ENCODE results near the gene C16orf96. TPM values are rescaled to one million over a fixed set of nuclear protein-coding genes. Genes with fewer than 3 reads are reported as not detected.

Gene C16orf96
- total and polyA plus RNA-seq, 2 donors (not counting 1 experiment from before 2014, with no cell fraction given), result 0.31 to 0.79 TPM

DNA sequence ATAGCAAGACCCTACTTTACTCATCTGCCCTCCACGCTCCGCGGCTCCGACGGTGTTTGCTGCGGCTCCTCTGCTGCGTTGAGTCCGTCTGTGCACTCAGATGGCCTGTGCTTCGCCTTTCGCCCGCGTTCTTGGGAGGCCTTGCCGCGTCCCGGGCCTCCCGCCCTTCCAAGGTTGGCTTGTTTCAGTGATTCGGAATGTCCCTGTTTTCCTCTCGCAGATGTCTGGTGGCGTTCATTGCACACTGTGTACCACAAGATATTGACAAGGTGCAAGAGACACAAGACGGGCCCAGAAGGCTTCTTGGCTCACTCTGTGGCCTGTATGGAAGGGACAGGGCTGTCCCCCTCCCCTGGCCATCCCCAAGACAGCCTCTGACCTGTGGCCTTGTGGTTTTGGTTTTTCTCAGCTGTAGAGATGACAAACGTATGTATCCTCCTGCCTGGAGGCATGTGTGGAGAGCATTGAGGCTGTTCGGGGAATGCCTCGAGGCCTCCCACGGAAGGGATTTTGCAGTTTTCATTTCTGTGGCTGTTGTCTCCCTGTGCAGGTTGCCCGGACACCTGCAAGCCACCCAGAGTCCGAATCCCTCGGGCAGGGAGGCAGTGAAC lies 83.9 kb downstream of the C16orf96 start:
- Histone ChIP-seq H3K36me3 (replicated peaks in 1 of 2; ENCODE audit: control extremely low read depth in 1 of 2, control insufficient read depth in 1 of 2, extremely low read depth in 1 of 2, insufficient read depth in 2 of 2, low read length in 1 of 2) (peaks cover 0 to 6% of the 10 kb centered on the region in 2 experiments), H3K27me3 (replicated peaks in 1 of 4; ENCODE audit: control extremely low read depth in 1 of 4, control insufficient read depth in 3 of 4, insufficient read depth in 4 of 4, low read length in 3 of 4) (no peaks in the 10 kb centered on the region), H3K9ac (ENCODE audit: low read length) (no peak overlapping the region), H4K20me1 (ENCODE audit: control insufficient read depth, insufficient read depth, low read length, poor library complexity, severe bottlenecking) (peaks cover 80% of the 10 kb centered on the region), H3K27ac (ENCODE audit: low read length in 2 of 2) (no peak overlapping the region), H3K4me3 (ENCODE audit: control extremely low read depth in 1 of 5, extremely low read depth in 1 of 5, insufficient read depth in 1 of 5, low read depth in 2 of 5, low read length in 4 of 5) (no peak overlapping the region), H3K9me3 (ENCODE audit: control extremely low read depth in 1 of 3, control insufficient read depth in 2 of 3, insufficient read depth in 1 of 3, low read length in 2 of 3) (no peaks in the 10 kb centered on the region), H3K4me2 (replicated peaks; ENCODE audit: low read depth, low read length, poor library complexity, severe bottlenecking) (no peak overlapping the region), H3K79me2 (ENCODE audit: control insufficient read depth, insufficient read depth, low read length) (peaks cover 94% of the 10 kb centered on the region), H2AFZ (ENCODE audit: insufficient read depth, low read depth, low read length, poor library complexity, severe bottlenecking) (no peak overlapping the region), H3K4me1 (ENCODE audit: control insufficient read depth in 2 of 2, insufficient read depth in 2 of 2, low read length in 2 of 2) (peaks cover 9 to 17% of the 10 kb centered on the region in 2 donors)
- POLR2A ChIA-PET, result no interaction called here
- peaks cover 20% of the 10 kb centered on the region for H3K4me1 Mint-ChIP-seq
- no peak overlapping the region for H3K4me3 Mint-ChIP-seq
- no peak for DNase-seq
- no peaks in the 10 kb centered on the region for H3K9me3 Mint-ChIP-seq (ENCODE audit: insufficient read depth)
- WGBS (ENCODE audit: insufficient coverage), result 96% methylated on average over 27 of the region's 27 CpGs
- TF ChIP-seq CTCF (IDR thresholded peaks at IDR 0.05) (no peak), EZH2 (IDR thresholded peaks at IDR 0.05; ENCODE audit: borderline replicate concordance, insufficient read depth, low read depth, low read length, poor library complexity, severe bottlenecking) (no peak)
- H3K27me3 Mint-ChIP-seq, result no peaks in the 10 kb centered on the region
- CTCF ChIA-PET, result interaction anchor here (1.1 to 1.2 kb wide), 2 partner anchors 16 to 315 kb away, joined by 3 read pairs; partner anchors contain the start of gene MGRN1
- H3K27ac Mint-ChIP-seq, result no peak overlapping the region
- intact Hi-C loops (cut with micrococcal nuclease), result no loop called here
- no peak for ATAC-seq (ENCODE audit: low read depth)

GRCh38 chr16:4640572-4641305 lies 84.6 kb downstream of the C16orf96 start:
- Histone ChIP-seq H3K27me3 (replicated peaks in 1 of 4; ENCODE audit: control extremely low read depth in 1 of 4, control insufficient read depth in 3 of 4, insufficient read depth in 4 of 4, low read length in 3 of 4) (no peaks in the 10 kb centered on the region), H3K9me3 (ENCODE audit: control extremely low read depth in 1 of 3, control insufficient read depth in 2 of 3, insufficient read depth in 1 of 3, low read length in 2 of 3) (no peaks in the 10 kb centered on the region), H3K4me3 (ENCODE audit: control extremely low read depth in 1 of 5, extremely low read depth in 1 of 5, insufficient read depth in 1 of 5, low read depth in 2 of 5, low read length in 4 of 5) (no peak overlapping the region), H3K27ac (ENCODE audit: low read length in 2 of 2) (peak overlapping the region in 1 of 2 donors; percentile 44), H3K36me3 (replicated peaks in 1 of 2; ENCODE audit: control extremely low read depth in 1 of 2, control insufficient read depth in 1 of 2, extremely low read depth in 1 of 2, insufficient read depth in 2 of 2, low read length in 1 of 2) (peaks cover 0 to 9% of the 10 kb centered on the region in 2 experiments), H3K9ac (ENCODE audit: low read length) (no peak overlapping the region), H3K4me2 (replicated peaks; ENCODE audit: low read depth, low read length, poor library complexity, severe bottlenecking) (peak overlapping the region; percentile 3), H3K79me2 (ENCODE audit: control insufficient read depth, insufficient read depth, low read length) (peaks cover 94% of the 10 kb centered on the region), H3K4me1 (ENCODE audit: control insufficient read depth in 2 of 2, insufficient read depth in 2 of 2, low read length in 2 of 2) (peaks cover 9 to 17% of the 10 kb centered on the region in 2 donors), H4K20me1 (ENCODE audit: control insufficient read depth, insufficient read depth, low read length, poor library complexity, severe bottlenecking) (peaks cover 86% of the 10 kb centered on the region), H2AFZ (ENCODE audit: insufficient read depth, low read depth, low read length, poor library complexity, severe bottlenecking) (no peak overlapping the region)
- Mint-ChIP-seq H3K4me3 (no peak overlapping the region), H3K9me3 (ENCODE audit: insufficient read depth) (no peaks in the 10 kb centered on the region), H3K27ac (no peak overlapping the region), H3K27me3 (no peaks in the 10 kb centered on the region), H3K4me1 (peaks cover 20% of the 10 kb centered on the region)
- 95% methylated on average over 13 of the region's 19 CpGs for WGBS (ENCODE audit: insufficient coverage)
- ChIA-PET POLR2A (no interaction called here), CTCF (interaction anchor here (1.1 to 1.2 kb wide), 2 partner anchors 16 to 315 kb away, joined by 3 read pairs; partner anchors contain the start of gene MGRN1)
- DNase-seq, result no peak
- no peak for ATAC-seq (ENCODE audit: low read depth)
- TF ChIP-seq EZH2 (IDR thresholded peaks at IDR 0.05; ENCODE audit: borderline replicate concordance, insufficient read depth, low read depth, low read length, poor library complexity, severe bottlenecking), result no peak
- no peak for TF ChIP-seq CTCF (IDR thresholded peaks at IDR 0.05)
- intact Hi-C loops (cut with micrococcal nuclease), result no loop called here
